AG20443 (cell line): ENCODE data around the gene CCDC178.

ENCODE experiments used
- DNase-seq: peaks from one replicate; pipeline ENCODE4 v3.0.0; 2012; ENCODE audit warnings: low spot score, mixed read lengths

CCDC178 gene

DNA sequence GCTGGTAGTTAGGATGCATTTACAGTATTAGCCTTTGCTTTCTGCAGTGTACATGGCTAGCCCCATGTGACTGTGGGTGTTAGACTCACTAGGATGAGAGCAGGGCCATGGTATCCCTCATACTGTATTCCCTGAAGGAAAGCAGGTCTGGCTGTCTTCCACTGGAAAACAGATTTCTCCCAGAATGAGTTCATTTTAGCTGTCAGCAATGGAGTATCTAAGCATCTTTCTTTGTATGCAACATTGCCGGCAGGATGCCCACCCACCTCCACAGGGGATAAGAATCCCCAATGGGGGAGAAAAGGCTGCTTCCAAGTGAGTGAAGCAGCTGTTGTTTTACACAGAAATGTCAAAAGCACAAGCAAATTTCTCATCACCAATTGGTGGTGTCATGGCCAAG, 525.0 kb downstream of the CCDC178 start:
- no peak for DNase-seq

GRCh38 chr18:32911660-32912284, 528.7 kb downstream of the CCDC178 start:
- DNase-seq = no peak

GRCh38 chr18:32910694-32911296, 529.7 kb downstream of the CCDC178 start:
- DNase-seq = no peak

DNA sequence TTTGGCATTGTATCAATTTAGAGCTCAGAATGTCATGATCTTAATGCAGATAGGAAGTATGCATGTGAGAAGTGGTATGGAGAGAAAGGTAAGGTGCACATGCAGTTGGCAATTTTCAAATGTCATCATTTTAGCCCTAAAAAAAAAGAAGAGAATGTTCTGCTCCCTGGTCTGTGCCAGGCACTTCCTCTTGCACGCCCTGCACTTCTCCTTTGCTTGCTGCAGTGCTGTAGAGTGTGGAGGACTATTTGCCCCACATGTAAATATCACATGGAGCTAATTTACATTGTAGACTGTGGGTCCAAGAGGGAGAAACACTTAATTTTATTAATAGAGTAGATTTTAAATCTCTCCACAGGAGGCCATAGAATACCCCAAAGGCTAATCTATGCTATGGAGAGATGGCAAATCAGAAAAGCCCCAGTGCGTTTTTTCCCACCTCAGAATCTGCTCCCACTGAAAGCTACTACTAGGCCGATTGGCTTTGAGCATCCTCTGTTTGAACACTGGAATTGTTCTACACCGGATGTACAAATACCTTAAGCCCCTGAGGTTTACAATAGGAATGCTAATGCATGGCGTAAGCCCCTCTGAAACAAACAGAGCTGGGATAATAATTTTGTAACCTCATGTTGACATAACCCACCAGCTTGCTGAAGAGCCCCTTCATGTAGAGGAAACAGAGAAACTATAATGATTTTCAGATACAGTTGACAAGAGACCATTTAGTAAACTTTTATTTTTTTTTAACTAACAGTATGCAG, 530.5 kb downstream of the CCDC178 start:
- no peak for DNase-seq

DNA sequence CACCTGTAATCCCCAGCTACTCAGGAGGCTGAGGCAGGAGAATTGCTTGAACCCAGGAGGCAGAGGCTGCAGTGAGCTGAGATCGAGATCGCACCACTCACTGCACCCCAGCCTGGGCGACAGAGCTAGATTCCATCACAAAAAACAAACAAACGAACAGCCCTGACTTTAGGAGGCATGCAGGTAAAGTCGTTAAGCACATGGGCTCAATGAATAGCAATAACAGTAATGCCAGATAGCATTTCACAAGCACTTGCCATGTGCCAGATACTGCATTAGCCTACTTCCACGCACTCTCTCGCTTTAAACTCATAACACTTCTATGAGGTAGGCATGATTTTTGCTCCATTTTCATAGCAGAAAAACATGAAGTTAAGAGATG, 532.1 kb downstream of the CCDC178 start:
- no peak for DNase-seq

DNA sequence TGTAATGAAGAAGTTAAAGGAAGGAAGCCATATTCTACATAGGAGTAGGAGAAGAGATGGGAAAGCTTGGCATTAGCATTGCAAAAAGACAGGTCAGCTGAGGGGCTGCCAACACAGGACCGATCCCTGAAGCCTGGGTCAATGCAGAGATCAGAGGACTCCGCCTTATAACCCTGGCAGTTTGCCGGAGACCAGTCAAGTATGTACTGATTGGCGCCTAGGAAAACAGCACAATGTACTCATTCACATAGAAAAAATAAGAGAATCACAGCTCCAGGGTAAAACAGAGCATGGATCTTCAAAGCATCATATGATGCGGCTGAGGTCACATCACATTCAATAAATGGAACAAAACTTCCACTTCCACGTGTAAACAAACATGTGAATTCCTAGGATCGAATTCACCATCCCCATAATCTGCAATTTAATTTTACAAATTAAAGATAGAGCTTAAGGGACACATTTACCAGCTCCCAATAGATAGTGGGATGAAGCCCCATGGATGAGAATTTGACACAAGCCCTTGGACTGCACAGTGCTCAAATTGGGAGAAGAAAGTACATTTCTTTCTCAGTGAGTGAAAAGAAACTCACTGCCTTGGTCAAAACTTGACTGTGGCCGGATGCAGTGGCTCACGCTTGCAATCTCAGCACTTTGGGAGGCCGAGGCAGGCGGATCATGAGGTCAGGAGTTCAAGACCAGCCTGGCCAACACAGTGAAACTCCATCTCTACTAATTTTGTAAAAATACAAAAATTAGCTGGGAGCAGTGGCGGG, 532.7 kb downstream of the CCDC178 start:
- DNase-seq = no peak

DNA sequence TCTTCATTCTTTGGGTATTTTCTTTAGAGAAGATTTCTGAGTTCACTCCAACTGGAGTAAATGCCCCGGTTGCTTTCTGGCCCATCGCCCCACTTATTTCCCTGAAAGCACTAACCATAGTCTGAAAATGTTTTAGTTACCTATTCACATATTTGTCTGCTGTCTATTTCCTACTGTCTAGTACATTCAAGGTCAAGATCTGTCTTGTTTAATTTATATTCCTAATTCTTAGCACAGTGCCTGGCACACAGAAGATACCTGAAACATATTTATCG, 533.3 kb downstream of the CCDC178 start:
- no peak for DNase-seq

GRCh38 chr18:32906506-32907310, 533.8 kb downstream of the CCDC178 start:
- no peak for DNase-seq

DNA sequence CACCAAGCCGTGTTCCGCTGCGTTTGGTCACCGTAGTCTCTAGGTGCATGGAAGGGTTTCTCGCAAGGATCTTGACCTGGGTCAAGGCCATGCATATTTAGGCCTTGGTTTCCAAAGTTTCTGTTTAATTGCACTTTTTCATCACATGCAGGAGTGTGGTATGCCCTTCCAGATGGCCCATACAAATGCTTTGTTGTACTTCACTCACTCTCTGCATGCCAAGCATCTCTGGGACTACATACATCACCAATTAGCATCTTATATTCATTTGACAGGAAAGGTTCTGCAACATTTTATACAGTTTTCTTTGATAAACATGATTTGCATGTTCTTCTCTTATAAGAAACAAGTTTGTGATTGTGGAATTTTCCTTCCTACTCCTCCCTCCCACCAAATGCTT, 534.9 kb downstream of the CCDC178 start:
- no peak for DNase-seq

DNA sequence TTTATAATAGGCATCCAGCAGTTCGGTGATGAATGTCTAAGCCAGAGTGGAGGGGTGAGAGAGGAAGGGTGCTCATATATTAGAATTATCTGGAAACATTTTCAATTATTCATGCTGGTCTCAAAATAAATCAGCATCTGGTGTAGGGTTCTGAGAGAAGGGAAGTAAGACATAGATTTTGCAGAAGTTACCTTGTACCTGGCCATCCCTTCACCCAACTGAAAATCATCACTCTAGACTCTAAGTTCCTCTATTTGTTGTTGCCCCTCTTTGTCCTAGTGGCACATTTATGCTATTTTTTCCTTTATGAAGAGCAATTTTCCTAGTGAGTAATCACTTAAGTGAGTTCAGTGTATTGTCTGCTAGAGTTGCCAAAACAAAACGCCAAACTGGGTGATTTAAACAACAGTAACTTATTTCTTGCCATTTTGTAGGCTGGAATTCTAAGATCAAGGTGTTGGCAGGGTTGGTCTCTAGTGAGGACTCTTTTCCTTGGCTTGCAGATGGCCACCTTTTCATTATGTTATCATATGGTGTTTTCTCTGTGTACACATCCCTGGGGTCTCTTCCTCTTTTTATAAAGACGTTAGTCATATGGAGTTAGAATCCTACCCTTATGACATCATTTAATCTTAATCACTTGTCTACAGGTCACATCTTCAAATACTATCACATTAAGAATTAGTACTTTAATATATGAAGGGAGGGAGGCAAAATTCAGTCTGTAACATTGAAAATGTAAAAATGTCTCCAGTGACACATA, 537.8 kb downstream of the CCDC178 start:
- no peak for DNase-seq

GRCh38 chr18:32899819-32900218, 540.7 kb downstream of the CCDC178 start:
- DNase-seq = no peak

GRCh38 chr18:32896776-32897547, 543.6 kb downstream of the CCDC178 start:
- DNase-seq = no peak

- no peak for DNase-seq
These were observed 546.6 kb downstream of the CCDC178 start for GRCh38 chr18:32893915-32894314.

DNA sequence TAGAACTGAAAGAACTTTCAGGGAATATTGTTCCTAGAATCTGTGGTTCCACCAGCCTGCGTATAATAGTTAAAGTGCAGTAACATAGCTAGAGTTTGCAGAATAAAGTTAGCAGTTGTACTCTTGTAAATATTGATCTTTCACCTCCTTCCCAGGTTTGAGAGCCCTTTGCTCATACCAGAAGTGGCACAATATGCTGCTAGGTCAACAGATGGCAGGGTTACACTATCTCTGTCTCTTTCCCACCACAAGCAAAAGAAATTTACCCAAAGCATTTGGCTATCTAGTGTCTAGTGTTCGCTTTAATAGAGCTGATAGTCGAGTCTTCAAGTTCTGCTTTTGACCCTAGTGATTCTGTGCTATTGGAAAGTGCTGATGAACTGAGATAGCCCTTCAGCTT, 548.7 kb downstream of the CCDC178 start:
- DNase-seq = no peak

GRCh38 chr18:32891130-32891529, 549.4 kb downstream of the CCDC178 start:
- DNase-seq = no peak

GRCh38 chr18:32889615-32890593, 550.6 kb downstream of the CCDC178 start:
- no peak for DNase-seq

GRCh38 chr18:32888306-32888705, 552.2 kb downstream of the CCDC178 start:
- DNase-seq = no peak
